Heart left ventricle (tissue), 16 donors: ENCODE results near the gene PLRG1. TPM values are rescaled to one million over a fixed set of nuclear protein-coding genes. Genes with fewer than 3 reads are reported as not detected.

ENCODE experiments used
- ATAC-seq, 4 donors: fragments of 200-7000 bp; cut with Tn5 transposase; one replicate each; pipeline ENCODE4 v1.9.1; 2020 to 2022; ENCODE audit warnings: moderate library complexity in 4 of 4, mild to moderate bottlenecking in 3 of 4, moderate number of reproducible peaks in 1 of 4
- DNase-seq, 5 donors: peaks; one replicate each; pipeline ENCODE4 v3.0.0-alpha.2; 2020
- H3K27ac ChIP-seq, 12 donors: fragments of 200-600 bp; sonication (generic) in 4 of 12; one replicate each; pipeline versions ENCODE4 v1.5.0 to v1.8.0; 2016 to 2022; ENCODE audit warnings: mild to moderate bottlenecking in 2 of 12
- H3K27me3 ChIP-seq, 9 donors: fragments of 200-600 bp; sonication (generic) in 2 of 9; one replicate each; pipeline versions ENCODE4 v1.5.1 to v1.8.0; 2016 to 2022; ENCODE audit warnings: mild to moderate bottlenecking in 3 of 9
- H3K36me3 ChIP-seq, 9 donors: fragments of 200-600 bp; sonication (generic) in 2 of 9; one replicate each; pipeline versions ENCODE4 v1.5.0 to v1.8.0; 2018 to 2022; ENCODE audit warnings: mild to moderate bottlenecking in 2 of 9
- H3K4me1 ChIP-seq, 12 donors: fragments of 200-600 bp; sonication (generic) in 4 of 12; one replicate each; pipeline versions ENCODE4 v1.5.0 to v1.8.0; 2016 to 2022; ENCODE audit warnings: mild to moderate bottlenecking in 3 of 12
- H3K4me3 ChIP-seq, 12 donors: fragments of 200-600 bp; sonication (generic) in 4 of 12; one replicate each; pipeline versions ENCODE4 v1.5.0 to v1.8.0; 2017 to 2022; ENCODE audit warnings: mild to moderate bottlenecking in 9 of 12, moderate library complexity in 4 of 12
- H3K9me3 ChIP-seq, 12 donors: fragments of 200-600 bp; sonication (generic) in 4 of 12; one replicate each; pipeline versions ENCODE4 v1.5.0 to v1.8.0; 2016 to 2022; ENCODE audit warnings: mild to moderate bottlenecking in 1 of 12
- CTCF ChIP-seq, 12 donors: fragments of 200-600 bp; sonication (generic) in 4 of 12; IDR thresholded peaks; one replicate each; pipeline versions ENCODE4 v1.5.0 to v1.8.0; 2018 to 2022; ENCODE audit warnings: antibody characterized with exemption in 12 of 12, mild to moderate bottlenecking in 5 of 12
- POLR2A ChIP-seq, 2 donors: fragments of 450-650 bp; IDR thresholded peaks; one replicate each; pipeline ENCODE4 v1.6.1; 2017; ENCODE audit warnings: antibody characterized with exemption in 2 of 2, mild to moderate bottlenecking in 2 of 2, moderate library complexity in 2 of 2
- WGBS, 4 donors: extraction: QIAGEN DNeasy Blood & Tissue Kit in 2 of 4; methylation state at CpG; one replicate each; pipeline versions ENCODE4 v1.1.5 to v1.1.7; 2013 to 2018; 5-methylcytosine and 5-hydroxymethylcytosine counted together
- intact Hi-C, 10 donors: fragments of 100-400 bp; cut with DNase I; formaldehyde crosslinking; loops; one replicate each; pipeline versions ENCODE4 v1.11.1 to v1.14.2; 2022
- polyA plus RNA-seq, 2 donors: library from polyadenylated mRNA; stranded (reverse); fragments of 200-250 nt; gene quantifications; one replicate each; pipeline ENCODE4 v1.2.3, GENCODE V29; 2013
- total RNA-seq, 9 donors: library from RNA; depleted of rRNA in 2 of 9; stranded (reverse); fragments of >200 nt in 2 of 9; fragmentation: NEBNext Ultra II Directional in 3 of 9; extraction: Animal tissue kit (Norgen Biotek cat#: 25700) in 3 of 9; gene quantifications; one replicate each; pipeline versions ENCODE4 v1.1.0 to v1.2.4, GENCODE V29; 2016 to 2023
- donor health status: ischemic (EF 13 %, LVEDD 7.1; RV severe dilation, severe dysfunction).
- donor health status: healthy with polysubstance abuse.
- donor health status: DM: no; HTN: yes; CAD: no.
- donor health status: DM: no; HTN: no; CAD: no.
- donor health status: ischemic (EF 25% LVEDD 6.9; RV normal size, moderate dysfunction).
- donor health status: ischemic (EF 25% LVEDD 5.7; RV mildly dilated, moderate dysfunction).
- donor health status: healthy.
- donor health status: DM: yes; HTN: yes; CAD: no.
- donor health status: ischemic (EF 35%, LVEDD 5.7; RV mildly dilated, moderate dysfunction).
- donor health status: nonischemic (EF 11% LVEDD 7.7; RV severe dilation, severe dysfunction).
- donor health status: DM: yes; HTN: yes; CAD: no.
- donor health status: PGD.
- donor health status: ischemic (EF 29% LVEDD 5.4; RV normal size, mild dysfunction).
- donor health status: nonischemic (EF 23%, LVEDD 6.1; RV moderate dilation, normal function).

Gene PLRG1
- total and polyA plus RNA-seq, 11 donors, result 25.4 to 52.3 (median 40.5) TPM

GRCh38 chr4:154569584-154569983 is 19.4 kb upstream of the PLRG1 start:
- Histone ChIP-seq H3K9me3 (no peaks in the 10 kb centered on the region), H3K27me3 (no peaks in the 10 kb centered on the region), H3K36me3 (no peaks in the 10 kb centered on the region), H3K27ac (no peak overlapping the region), H3K4me3 (no peak overlapping the region), H3K4me1 (no peaks in the 10 kb centered on the region)
- DNase-seq (no peak), ATAC-seq (no peak)
- WGBS, 4 donors, result 86 to 89% (median 88%) methylated on average over 5 of the region's 5 CpGs
- intact Hi-C loops, result loop anchor here in 1 of 10 donors (10.0 kb wide), 1 partner anchor 195 kb away; no protein-coding TSS in a partner anchor
- no peak for TF ChIP-seq CTCF (IDR thresholded peaks at IDR 0.05)
- no peak for TF ChIP-seq POLR2A (IDR thresholded peaks at IDR 0.05)

DNA sequence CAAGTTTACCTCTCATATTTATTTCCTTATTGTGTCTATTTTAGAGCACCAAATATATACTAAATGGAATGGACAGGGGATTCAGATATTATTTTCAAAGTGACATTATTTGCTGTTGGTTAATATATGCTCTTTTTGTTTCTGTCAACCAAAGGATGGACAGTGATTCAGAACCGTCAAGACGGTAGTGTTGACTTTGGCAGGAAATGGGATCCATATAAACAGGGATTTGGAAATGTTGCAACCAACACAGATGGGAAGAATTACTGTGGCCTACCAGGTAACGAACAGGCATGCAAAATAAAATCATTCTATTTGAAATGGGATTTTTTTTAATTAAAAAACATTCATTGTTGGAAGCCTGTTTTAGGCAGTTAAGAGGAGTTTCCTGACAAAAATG is 18.8 kb upstream of the PLRG1 start:
- no peak for DNase-seq
- Histone ChIP-seq H3K36me3 (no peaks in the 10 kb centered on the region), H3K9me3 (no peaks in the 10 kb centered on the region), H3K27me3 (no peaks in the 10 kb centered on the region), H3K4me3 (no peak overlapping the region), H3K4me1 (no peaks in the 10 kb centered on the region), H3K27ac (no peak overlapping the region)
- ATAC-seq, result no peak
- TF ChIP-seq POLR2A (IDR thresholded peaks at IDR 0.05) (no peak), CTCF (IDR thresholded peaks at IDR 0.05) (no peak)
- intact Hi-C loops, result loop anchor here in 1 of 10 donors (10.0 kb wide), 1 partner anchor 196 kb away; no protein-coding TSS in a partner anchor
- WGBS, 4 donors, result 48 to 63% (median 55%) methylated on average over 3 of the region's 3 CpGs

GRCh38 chr4:154566639-154567204 is 16.5 kb upstream of the PLRG1 start:
- Histone ChIP-seq H3K4me3 (no peak overlapping the region), H3K9me3 (no peaks in the 10 kb centered on the region), H3K36me3 (no peaks in the 10 kb centered on the region), H3K27me3 (no peaks in the 10 kb centered on the region), H3K27ac (no peak overlapping the region), H3K4me1 (no peaks in the 10 kb centered on the region)
- WGBS, 4 donors, result 69 to 75% (median 73%) methylated on average over 5 of the region's 5 CpGs
- DNase-seq (no peak), ATAC-seq (no peak)
- TF ChIP-seq CTCF (IDR thresholded peaks at IDR 0.05) (no peak), POLR2A (IDR thresholded peaks at IDR 0.05) (no peak)
- intact Hi-C loops, result loop anchor here in 1 of 10 donors (10.0 kb wide), 1 partner anchor 198 kb away; no protein-coding TSS in a partner anchor

DNA sequence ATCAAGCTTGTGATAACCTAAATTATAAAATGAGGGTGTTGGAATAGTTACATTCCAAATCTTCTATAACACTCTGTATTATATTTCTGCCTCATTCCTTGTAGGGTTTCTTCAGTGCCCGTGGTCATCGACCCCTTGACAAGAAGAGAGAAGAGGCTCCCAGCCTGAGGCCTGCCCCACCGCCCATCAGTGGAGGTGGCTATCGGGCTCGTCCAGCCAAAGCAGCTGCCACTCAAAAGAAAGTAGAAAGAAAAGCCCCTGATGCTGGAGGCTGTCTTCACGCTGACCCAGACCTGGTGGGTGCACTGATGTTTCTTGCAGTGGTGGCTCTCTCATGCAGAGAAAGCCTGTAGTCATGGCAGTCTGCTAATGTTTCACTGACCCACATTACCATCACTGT is 15.5 kb upstream of the PLRG1 start:
- H3K4me3 ChIP-seq, result no peak overlapping the region
- H3K27me3 ChIP-seq, result no peaks in the 10 kb centered on the region
- no peaks in the 10 kb centered on the region for H3K4me1 ChIP-seq
- H3K9me3 ChIP-seq, result no peaks in the 10 kb centered on the region
- intact Hi-C loops, result loop anchor here in 1 of 10 donors (10.0 kb wide), 1 partner anchor 199 kb away; no protein-coding TSS in a partner anchor
- ATAC-seq, result no peak
- 82 to 85% (median 84%) methylated on average over 6 of the region's 6 CpGs for WGBS, 4 donors
- TF ChIP-seq CTCF (IDR thresholded peaks at IDR 0.05), result no peak
- TF ChIP-seq POLR2A (IDR thresholded peaks at IDR 0.05), result no peak
- DNase-seq, result no peak
- no peaks in the 10 kb centered on the region for H3K36me3 ChIP-seq
- H3K27ac ChIP-seq, result no peak overlapping the region
